Measurements from ENCODE around the gene MNAT1.

DNA sequence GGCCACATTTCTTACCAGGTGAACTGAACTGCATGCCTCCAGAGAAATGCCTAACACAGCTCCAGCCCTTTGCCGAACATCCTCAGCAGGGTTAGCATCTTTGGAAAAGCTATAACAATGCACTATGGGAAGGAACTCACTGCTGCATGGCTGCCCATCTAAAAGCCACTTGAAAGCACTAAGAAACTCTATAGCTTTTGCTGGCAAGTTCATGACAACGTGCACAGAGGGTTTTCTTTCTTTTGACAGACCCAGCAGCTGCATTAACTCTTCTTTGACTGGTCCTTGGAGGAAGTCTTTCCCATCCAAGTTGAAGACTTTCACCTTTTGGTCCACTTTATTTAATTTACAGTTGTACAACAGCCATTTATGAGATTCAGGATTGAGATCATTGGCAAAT, 241.0 kb downstream of the MNAT1 start:
- TF ChIP-seq POLR2A (IDR thresholded peaks at IDR 0.05; ENCODE audit: low read length), result no peak
- TF ChIP-seq GATA1 (IDR thresholded peaks at IDR 0.05; ENCODE audit: low read depth, low read length), result no peak
